ENCODE results near the gene CCDC71L.

CCDC71L gene

DNA sequence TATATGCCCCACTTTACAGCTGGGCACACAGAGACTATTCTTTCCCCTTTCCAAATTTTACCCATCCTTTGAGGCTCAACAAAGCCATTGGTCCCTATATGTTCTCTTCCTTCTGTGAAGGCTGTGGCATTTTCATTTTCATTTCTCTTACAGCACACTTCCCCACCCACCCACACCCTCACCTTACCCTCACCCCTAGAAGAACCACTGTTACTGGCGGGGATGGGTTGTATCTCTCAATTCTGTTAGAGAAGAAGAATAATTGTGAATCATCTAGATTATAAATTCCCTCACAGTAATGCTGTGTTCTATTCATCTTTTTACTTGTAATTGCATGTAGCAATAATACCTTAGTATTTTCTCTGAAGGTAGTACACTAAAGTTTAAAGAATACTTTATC lies 10.2 kb upstream of the CCDC71L start:
- TF ChIP-seq, protein P1, sequence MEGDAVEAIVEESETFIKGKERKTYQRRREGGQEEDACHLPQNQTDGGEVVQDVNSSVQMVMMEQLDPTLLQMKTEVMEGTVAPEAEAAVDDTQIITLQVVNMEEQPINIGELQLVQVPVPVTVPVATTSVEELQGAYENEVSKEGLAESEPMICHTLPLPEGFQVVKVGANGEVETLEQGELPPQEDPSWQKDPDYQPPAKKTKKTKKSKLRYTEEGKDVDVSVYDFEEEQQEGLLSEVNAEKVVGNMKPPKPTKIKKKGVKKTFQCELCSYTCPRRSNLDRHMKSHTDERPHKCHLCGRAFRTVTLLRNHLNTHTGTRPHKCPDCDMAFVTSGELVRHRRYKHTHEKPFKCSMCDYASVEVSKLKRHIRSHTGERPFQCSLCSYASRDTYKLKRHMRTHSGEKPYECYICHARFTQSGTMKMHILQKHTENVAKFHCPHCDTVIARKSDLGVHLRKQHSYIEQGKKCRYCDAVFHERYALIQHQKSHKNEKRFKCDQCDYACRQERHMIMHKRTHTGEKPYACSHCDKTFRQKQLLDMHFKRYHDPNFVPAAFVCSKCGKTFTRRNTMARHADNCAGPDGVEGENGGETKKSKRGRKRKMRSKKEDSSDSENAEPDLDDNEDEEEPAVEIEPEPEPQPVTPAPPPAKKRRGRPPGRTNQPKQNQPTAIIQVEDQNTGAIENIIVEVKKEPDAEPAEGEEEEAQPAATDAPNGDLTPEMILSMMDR (IDR thresholded peaks at IDR 0.05; ENCODE audit: low read depth, low read length): no peak
- no peak for DNase-seq
- no peaks in the 10 kb centered on the region for H3K27me3 ChIP-seq (ENCODE audit: insufficient read depth, low read depth, severe bottlenecking)
- H3K36me3 ChIP-seq: no peaks in the 10 kb centered on the region
- no peaks in the 10 kb centered on the region for H3K9me3 ChIP-seq (ENCODE audit: severe bottlenecking)
- H3K27ac ChIP-seq: no peak overlapping the region
- no peak overlapping the region for H3K4me3 ChIP-seq (ENCODE audit: low read depth, low read length)

DNA sequence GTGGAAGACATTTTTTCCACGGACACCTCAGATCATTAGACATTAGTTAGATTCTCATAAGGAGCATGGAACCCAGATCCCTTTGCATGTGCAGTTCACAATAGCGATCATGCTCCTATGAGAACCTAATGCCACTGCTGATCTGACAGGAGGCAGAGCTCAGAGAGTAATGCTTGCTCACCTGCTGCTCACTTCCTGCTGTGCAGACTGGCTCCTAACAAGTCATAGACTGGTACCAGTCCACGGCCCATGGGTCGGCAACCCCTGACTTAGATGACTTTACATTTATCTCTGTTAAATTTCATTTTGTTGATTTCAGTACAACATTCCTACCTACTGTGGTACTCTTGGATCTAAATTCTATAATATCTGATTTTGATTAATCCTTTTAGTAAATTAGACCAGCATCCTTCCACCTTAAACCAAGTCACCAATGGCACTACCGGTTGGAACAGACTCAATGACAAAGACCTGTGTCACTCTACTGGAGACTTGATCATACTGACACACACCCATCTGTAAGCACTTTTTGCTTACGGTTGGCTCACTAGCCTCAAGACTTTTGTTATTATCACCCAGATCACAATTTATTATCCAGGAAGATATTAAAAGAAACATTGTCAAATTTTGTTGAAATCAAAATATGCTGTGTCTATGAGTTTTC lies 8.0 kb upstream of the CCDC71L start:
- Histone ChIP-seq H3K27ac (no peak overlapping the region), H3K36me3 (no peaks in the 10 kb centered on the region), H3K9me3 (ENCODE audit: severe bottlenecking) (no peaks in the 10 kb centered on the region), H3K27me3 (ENCODE audit: insufficient read depth, low read depth, severe bottlenecking) (no peaks in the 10 kb centered on the region), H3K4me3 (ENCODE audit: low read depth, low read length) (no peak overlapping the region)
- TF ChIP-seq, protein P1 (IDR thresholded peaks at IDR 0.05; ENCODE audit: low read depth, low read length): no peak
- DNase-seq: no peak

DNA sequence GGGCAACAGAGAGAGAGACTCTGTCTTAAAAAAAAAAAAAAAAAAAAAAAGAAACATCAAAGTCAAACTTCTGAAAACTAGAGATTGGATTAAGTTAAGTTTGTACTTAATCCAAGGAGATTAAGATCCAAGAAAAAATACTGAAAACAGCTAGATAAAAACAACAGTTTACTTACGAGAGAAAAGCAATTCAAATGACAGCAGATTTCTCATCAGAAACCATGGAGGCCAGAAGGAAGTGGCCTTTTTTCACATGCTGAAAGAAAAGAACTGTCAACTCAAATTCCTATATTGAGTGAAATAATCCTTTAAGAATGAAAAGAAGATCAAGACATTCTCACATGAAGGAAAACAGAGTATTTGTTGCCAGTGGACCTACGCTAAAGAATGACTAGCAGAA lies 5.4 kb upstream of the CCDC71L start:
- TF ChIP-seq, protein P1 (IDR thresholded peaks at IDR 0.05; ENCODE audit: low read depth, low read length): no peak
- no peaks in the 10 kb centered on the region for H3K9me3 ChIP-seq (ENCODE audit: severe bottlenecking)
- H3K27me3 ChIP-seq (ENCODE audit: insufficient read depth, low read depth, severe bottlenecking): no peaks in the 10 kb centered on the region
- no peak overlapping the region for H3K27ac ChIP-seq
- H3K4me3 ChIP-seq (ENCODE audit: low read depth, low read length): no peak overlapping the region
- H3K36me3 ChIP-seq: no peaks in the 10 kb centered on the region
- no peak for DNase-seq

DNA sequence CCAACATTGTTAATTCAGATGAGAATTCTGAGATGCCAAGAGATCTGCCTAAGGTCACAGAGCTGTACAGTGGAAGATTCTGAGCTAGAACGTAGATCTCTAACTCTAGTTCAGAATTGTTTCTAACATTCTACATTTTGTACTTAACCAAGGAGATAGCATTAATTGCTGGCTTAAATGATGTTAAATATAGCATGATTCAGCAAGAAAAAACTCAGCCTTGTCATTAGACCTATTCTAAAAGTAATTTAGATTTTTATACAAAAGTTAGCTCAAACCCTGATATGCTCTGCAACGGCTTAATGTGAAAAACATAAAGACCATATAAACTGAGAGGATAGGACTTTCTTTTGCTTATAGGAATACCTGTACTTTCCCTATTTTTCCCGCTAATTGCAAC lies 3.4 kb upstream of the CCDC71L start:
- peaks cover 2% of the 10 kb centered on the region; the same call in 1 of the 2 replicates for H3K36me3 ChIP-seq
- DNase-seq: no peak
- H3K9me3 ChIP-seq (ENCODE audit: severe bottlenecking): no peaks in the 10 kb centered on the region
- no peak overlapping the region for H3K27ac ChIP-seq
- H3K27me3 ChIP-seq (ENCODE audit: insufficient read depth, low read depth, severe bottlenecking): no peaks in the 10 kb centered on the region
- no peak overlapping the region for H3K4me3 ChIP-seq (ENCODE audit: low read depth, low read length)
- TF ChIP-seq, protein P1 (IDR thresholded peaks at IDR 0.05; ENCODE audit: low read depth, low read length): no peak

DNA sequence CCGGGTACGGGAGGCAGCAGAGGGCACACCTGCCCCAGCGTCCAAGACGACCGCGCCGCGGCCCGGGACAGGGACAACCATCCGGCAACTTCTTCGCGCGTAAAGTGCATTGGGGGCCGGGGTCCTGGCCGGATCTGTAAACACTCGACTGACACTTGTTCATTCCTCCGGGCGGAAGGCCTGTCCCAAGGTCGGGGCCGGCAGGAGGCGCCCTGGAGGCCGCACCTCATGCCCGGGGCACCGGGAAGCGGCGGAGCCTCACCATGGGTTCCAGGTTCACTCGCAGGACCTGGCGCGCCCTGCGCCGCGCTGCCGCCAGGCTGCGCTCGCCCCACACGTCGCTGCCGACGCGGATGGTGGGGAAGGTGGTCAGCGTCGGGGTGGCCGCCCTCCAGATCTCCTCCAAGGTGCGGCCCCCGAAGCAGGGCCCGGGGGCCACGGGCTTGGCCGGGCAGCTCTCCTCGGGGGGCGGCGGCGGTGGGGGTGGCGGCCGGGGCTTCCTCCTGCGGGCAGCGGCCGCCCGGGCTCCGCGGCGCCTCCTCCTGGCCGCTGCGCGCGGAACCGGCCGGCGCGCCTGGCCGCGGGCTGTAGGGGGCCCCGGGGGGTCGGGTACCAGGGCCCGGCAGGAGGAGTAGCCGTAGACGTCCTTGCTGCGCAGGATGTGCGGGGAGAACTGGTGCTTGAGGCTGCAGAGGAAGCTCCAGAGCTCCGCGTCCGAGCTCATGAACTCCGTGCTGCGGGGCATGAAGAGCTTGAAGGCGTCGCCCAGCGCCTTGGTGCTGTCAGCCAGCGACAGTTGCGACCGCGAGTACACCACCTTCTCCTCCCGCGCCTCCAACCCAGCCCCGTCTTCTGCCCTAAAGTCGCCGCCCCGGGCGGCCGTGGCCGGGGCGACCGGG lies 746 bp downstream of the CCDC71L start:
- Histone ChIP-seq H3K27ac (peak overlapping the region; percentile 69), H3K27me3 (ENCODE audit: insufficient read depth, low read depth, severe bottlenecking) (no peaks in the 10 kb centered on the region), H3K36me3 (peaks cover 2% of the 10 kb centered on the region; the same call in 1 of the 2 replicates), H3K4me3 (ENCODE audit: low read depth, low read length) (peak overlapping the region; percentile 60), H3K9me3 (ENCODE audit: severe bottlenecking) (no peaks in the 10 kb centered on the region)
- TF ChIP-seq, protein P1 (IDR thresholded peaks at IDR 0.05; ENCODE audit: low read depth, low read length): peak; percentile 91
- peak; percentile 86 for DNase-seq
